Glutamatergic neuron (in vitro differentiated cells): Measurements from ENCODE around the gene MYPN. TPM values are rescaled to one million over a fixed set of nuclear protein-coding genes. Genes with fewer than 3 reads are reported as not detected.

Experiments used
- DNase-seq: peaks from one replicate; pipeline ENCODE4 v3.0.0; 2022
- H3K27ac Mint-ChIP-seq: one replicate; pipeline ENCODE4 v1.8.0; 2020; ENCODE audit warnings: mild to moderate bottlenecking, mixed read lengths, inconsistent platforms; ENCODE audit not compliant: unreplicated experiment
- H3K27me3 Mint-ChIP-seq: one replicate; pipeline ENCODE4 v1.8.0; 2020; ENCODE audit warnings: mild to moderate bottlenecking, moderate library complexity, mixed read lengths, inconsistent platforms; ENCODE audit not compliant: unreplicated experiment
- H3K36me3 Mint-ChIP-seq: one replicate; pipeline ENCODE4 v1.8.0; 2020; ENCODE audit warnings: mild to moderate bottlenecking, mixed read lengths, inconsistent platforms; ENCODE audit not compliant: unreplicated experiment
- H3K4me1 Mint-ChIP-seq: one replicate; pipeline ENCODE4 v1.8.0; 2020; ENCODE audit warnings: mild to moderate bottlenecking, low read depth, mixed read lengths, inconsistent platforms; ENCODE audit not compliant: unreplicated experiment
- H3K4me3 Mint-ChIP-seq: one replicate; pipeline ENCODE4 v1.8.0; 2020; ENCODE audit warnings: mild to moderate bottlenecking, mixed read lengths, inconsistent platforms; ENCODE audit not compliant: unreplicated experiment
- H3K9me3 Mint-ChIP-seq: one replicate; pipeline ENCODE4 v1.8.0; 2020; ENCODE audit warnings: mild to moderate bottlenecking, moderate library complexity, mixed read lengths, inconsistent platforms; ENCODE audit not compliant: unreplicated experiment
- total RNA-seq: library from RNA; stranded (reverse); fragmentation: NEBNext Ultra II Directional; extraction: Animal tissue kit (Norgen Biotek cat#: 25700); gene quantifications from one replicate; pipeline ENCODE4 v1.2.1, GENCODE V29; 2021; ENCODE audit not compliant: unreplicated experiment
- TF ChIP-seq, protein P1 (sequence below): fragments of 200-600 bp; sonication (generic); IDR thresholded peaks from one replicate; pipeline ENCODE4 v1.5.0; 2021; ENCODE audit not compliant: partially characterized antibody, unreplicated experiment

Gene MYPN
- total RNA-seq, 1 donor from 2014 or later = not detected

DNA sequence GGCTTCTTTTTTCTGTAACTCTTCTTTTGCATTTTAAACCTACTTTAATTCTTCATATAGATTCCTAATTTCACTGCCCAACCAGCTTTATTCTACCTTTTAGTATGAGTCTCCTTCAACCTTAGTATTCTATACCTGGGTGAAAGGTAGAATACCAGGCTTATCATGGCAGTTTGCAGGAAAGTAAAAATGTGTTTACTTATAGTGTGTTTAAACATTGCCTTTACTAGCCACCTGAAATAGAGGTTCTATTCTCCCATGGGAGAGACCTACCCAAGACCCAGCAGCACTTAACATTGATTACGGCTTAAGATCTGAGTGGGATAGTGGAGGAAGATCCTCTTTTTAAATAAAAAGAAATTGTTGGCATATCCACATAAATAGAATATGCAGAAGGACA is 1.6 kb upstream of the MYPN start:
- Mint-ChIP-seq H3K9me3 (no peaks in the 10 kb centered on the region), H3K4me1 (no peaks in the 10 kb centered on the region), H3K4me3 (no peak overlapping the region), H3K36me3 (no peaks in the 10 kb centered on the region), H3K27me3 (no peaks in the 10 kb centered on the region), H3K27ac (no peak overlapping the region)
- no peak for DNase-seq
- TF ChIP-seq, protein P1, sequence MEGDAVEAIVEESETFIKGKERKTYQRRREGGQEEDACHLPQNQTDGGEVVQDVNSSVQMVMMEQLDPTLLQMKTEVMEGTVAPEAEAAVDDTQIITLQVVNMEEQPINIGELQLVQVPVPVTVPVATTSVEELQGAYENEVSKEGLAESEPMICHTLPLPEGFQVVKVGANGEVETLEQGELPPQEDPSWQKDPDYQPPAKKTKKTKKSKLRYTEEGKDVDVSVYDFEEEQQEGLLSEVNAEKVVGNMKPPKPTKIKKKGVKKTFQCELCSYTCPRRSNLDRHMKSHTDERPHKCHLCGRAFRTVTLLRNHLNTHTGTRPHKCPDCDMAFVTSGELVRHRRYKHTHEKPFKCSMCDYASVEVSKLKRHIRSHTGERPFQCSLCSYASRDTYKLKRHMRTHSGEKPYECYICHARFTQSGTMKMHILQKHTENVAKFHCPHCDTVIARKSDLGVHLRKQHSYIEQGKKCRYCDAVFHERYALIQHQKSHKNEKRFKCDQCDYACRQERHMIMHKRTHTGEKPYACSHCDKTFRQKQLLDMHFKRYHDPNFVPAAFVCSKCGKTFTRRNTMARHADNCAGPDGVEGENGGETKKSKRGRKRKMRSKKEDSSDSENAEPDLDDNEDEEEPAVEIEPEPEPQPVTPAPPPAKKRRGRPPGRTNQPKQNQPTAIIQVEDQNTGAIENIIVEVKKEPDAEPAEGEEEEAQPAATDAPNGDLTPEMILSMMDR = no peak

DNA sequence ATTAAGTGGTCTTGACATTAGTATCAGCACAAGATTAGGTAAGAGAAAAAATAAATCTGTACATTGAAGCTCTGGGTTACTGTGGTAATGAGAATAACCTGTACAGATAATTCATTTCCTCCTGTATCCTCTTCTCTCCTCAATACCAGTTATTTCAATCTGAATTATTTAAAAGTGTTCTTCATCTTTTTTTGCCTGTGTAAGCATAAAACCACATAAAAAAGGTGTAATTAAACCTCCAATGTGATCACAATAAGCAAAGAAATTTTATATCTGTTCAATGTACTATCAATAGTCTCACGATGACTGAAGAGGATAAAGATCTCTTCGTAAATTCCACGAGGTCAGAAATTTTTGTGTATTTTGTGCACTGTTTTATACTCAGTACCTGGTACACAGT is 1.2 kb upstream of the MYPN start:
- Mint-ChIP-seq H3K27ac (no peak overlapping the region), H3K4me1 (no peaks in the 10 kb centered on the region), H3K36me3 (no peaks in the 10 kb centered on the region), H3K27me3 (no peaks in the 10 kb centered on the region), H3K9me3 (no peaks in the 10 kb centered on the region), H3K4me3 (no peak overlapping the region)
- no peak for DNase-seq
- TF ChIP-seq, protein P1 = no peak

DNA sequence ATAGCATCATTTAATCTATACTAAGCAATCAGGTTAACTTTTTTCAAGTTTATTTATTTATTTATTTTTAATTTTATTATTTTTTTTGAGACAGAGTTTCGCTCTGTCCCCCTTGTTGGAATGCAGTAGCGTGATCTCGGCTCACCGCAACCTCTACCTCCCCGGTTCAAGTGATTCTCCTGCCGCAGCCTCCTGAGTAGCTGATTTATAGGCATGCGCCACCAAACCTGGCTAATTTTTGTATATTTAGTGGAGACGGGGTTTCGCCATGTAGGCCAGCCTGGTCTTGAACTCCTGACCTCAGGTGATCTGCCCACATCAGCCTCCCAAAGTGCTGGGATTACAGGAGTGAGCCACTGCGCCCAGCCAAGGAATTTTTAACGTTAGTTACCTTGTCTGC is 635 bp upstream of the MYPN start:
- Mint-ChIP-seq H3K9me3 (no peaks in the 10 kb centered on the region), H3K4me3 (no peak overlapping the region), H3K27me3 (no peaks in the 10 kb centered on the region), H3K4me1 (no peaks in the 10 kb centered on the region), H3K27ac (no peak overlapping the region), H3K36me3 (no peaks in the 10 kb centered on the region)
- TF ChIP-seq, protein P1 = no peak
- no peak for DNase-seq

DNA sequence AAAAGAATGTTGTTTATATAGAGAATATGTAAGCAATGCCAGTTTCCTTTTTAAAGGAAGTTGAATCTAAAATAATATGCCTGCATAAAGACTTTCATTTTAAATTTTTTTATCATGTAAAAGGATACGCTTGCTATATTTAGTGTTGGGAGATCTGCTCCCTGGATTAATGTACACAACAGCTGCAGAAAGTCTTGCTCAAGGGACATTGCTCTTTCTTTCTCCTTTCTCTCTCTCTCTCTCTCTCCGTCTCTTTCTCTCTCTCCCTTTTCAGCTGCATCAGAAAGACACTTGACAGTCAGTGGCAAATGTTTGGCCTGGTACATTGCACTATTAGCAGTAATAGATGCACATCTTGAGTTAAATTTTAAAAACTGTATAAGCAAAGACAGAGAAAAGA is 739 bp downstream of the MYPN start:
- TF ChIP-seq, protein P1 = no peak
- no peaks in the 10 kb centered on the region for H3K27me3 Mint-ChIP-seq
- H3K4me3 Mint-ChIP-seq = no peak overlapping the region
- no peaks in the 10 kb centered on the region for H3K36me3 Mint-ChIP-seq
- no peaks in the 10 kb centered on the region for H3K4me1 Mint-ChIP-seq
- no peaks in the 10 kb centered on the region for H3K9me3 Mint-ChIP-seq
- no peak for DNase-seq
- no peak overlapping the region for H3K27ac Mint-ChIP-seq

DNA sequence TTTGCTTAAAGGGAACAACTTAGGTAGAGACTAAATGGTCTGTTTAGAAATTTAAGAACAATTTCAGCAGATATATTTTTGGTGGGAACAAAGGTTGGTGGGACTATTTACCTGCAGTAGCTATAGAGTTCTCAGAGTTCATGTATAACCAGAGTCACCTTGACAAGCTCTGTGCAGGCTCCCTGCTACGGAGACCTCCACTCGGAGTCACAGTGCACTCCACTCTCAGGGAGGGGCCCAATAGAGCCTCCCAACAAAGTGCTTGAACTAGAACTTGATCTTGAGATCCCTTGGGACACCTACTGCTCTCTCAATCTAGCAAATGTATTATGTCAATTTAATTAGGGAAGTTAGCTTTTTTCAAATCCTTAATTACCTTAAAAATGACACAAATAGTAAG is 2.3 kb downstream of the MYPN start:
- TF ChIP-seq, protein P1 = no peak
- Mint-ChIP-seq H3K4me3 (no peak overlapping the region), H3K27me3 (peaks cover 2% of the 10 kb centered on the region), H3K9me3 (no peaks in the 10 kb centered on the region), H3K27ac (no peak overlapping the region), H3K36me3 (no peaks in the 10 kb centered on the region), H3K4me1 (no peaks in the 10 kb centered on the region)
- DNase-seq = no peak
